ENCODE measurements around the gene CRY2.

Gene CRY2

GRCh38 chr11:45850446-45850845 lies 3.2 kb downstream of the CRY2 start:
- DNase-seq, result no peak

- no peak for DNase-seq
Observed at GRCh38 chr11:45851228-45851627, 4.0 kb downstream of the CRY2 start.

GRCh38 chr11:45852018-45852711 lies 4.9 kb downstream of the CRY2 start:
- DNase-seq, result no peak

GRCh38 chr11:45852712-45853101 lies 5.4 kb downstream of the CRY2 start:
- DNase-seq, result no peak

GRCh38 chr11:45853332-45854219 lies 6.3 kb downstream of the CRY2 start:
- no peak for DNase-seq

GRCh38 chr11:45855308-45855707 lies 8.0 kb downstream of the CRY2 start:
- DNase-seq, result no peak

GRCh38 chr11:45856044-45856468 lies 8.8 kb downstream of the CRY2 start:
- no peak for DNase-seq

GRCh38 chr11:45857961-45858474 lies 10.7 kb downstream of the CRY2 start:
- DNase-seq, result peak in 1 of 2 donors; percentile 26

- no peak for DNase-seq
Observed at GRCh38 chr11:45858751-45859398, 11.6 kb downstream of the CRY2 start.

- DNase-seq, result no peak
Observed at GRCh38 chr11:45859661-45860140, 12.4 kb downstream of the CRY2 start.

- no peak for DNase-seq
Observed at GRCh38 chr11:45860348-45860747, 13.1 kb downstream of the CRY2 start.

GRCh38 chr11:45860764-45861510 lies 13.7 kb downstream of the CRY2 start:
- no peak for DNase-seq

GRCh38 chr11:45864041-45864440 lies 16.8 kb downstream of the CRY2 start:
- DNase-seq, result no peak

GRCh38 chr11:45869551-45869950 lies 22.3 kb downstream of the CRY2 start:
- no peak for DNase-seq

- DNase-seq, result no peak
Observed at GRCh38 chr11:45870706-45871105, 23.4 kb downstream of the CRY2 start.

- no peak for DNase-seq
Observed at GRCh38 chr11:45871638-45872037, 24.4 kb downstream of the CRY2 start.

- peak; percentile 33 to 39 for DNase-seq
Observed at GRCh38 chr11:45872651-45873356, 25.5 kb downstream of the CRY2 start.

- no peak for DNase-seq
Observed at GRCh38 chr11:45876401-45876800, 29.1 kb downstream of the CRY2 start.

GRCh38 chr11:45877221-45877620 lies 29.9 kb downstream of the CRY2 start:
- no peak for DNase-seq

- DNase-seq, result no peak
Observed at GRCh38 chr11:45877845-45878244, 30.6 kb downstream of the CRY2 start.

- no peak for DNase-seq
Observed at GRCh38 chr11:45879803-45880686, 32.8 kb downstream of the CRY2 start.
